Progenitor cell of endocrine pancreas (in vitro differentiated cells): ENCODE data around the gene PCDHGA5. TPM values are rescaled to one million over a fixed set of nuclear protein-coding genes. Genes with fewer than 3 reads are reported as not detected.
A peak's percentile ranks its signal among the peaks of the same experiment; 100 is the strongest.
"Not testable (repeated sequence)": the region's sequence is repeated elsewhere in the genome, so short reads cannot be mapped to it uniquely, and the experiment has no call there.

Experiments
- DNase-seq: peaks from one replicate; pipeline ENCODE4 v3.0.0; 2021; ENCODE audit warnings: low spot score; ENCODE audit not compliant: unreplicated experiment
- H3K27ac Mint-ChIP-seq: 2 replicates; pipeline ENCODE4 v1.8.0; 2021; ENCODE audit warnings: mild to moderate bottlenecking, moderate library complexity, mixed read lengths
- H3K27me3 Mint-ChIP-seq: 2 replicates; pipeline ENCODE4 v1.8.0; 2021; ENCODE audit warnings: mixed read lengths
- H3K36me3 Mint-ChIP-seq: 2 replicates; pipeline ENCODE4 v1.8.0; 2022; ENCODE audit warnings: mixed read lengths; ENCODE audit not compliant: insufficient read depth
- H3K4me1 Mint-ChIP-seq: 2 replicates; pipeline ENCODE4 v1.8.0; 2021; ENCODE audit warnings: low read depth, mixed read lengths
- H3K4me3 Mint-ChIP-seq: 2 replicates; pipeline ENCODE4 v1.8.0; 2021; ENCODE audit warnings: low read depth, mild to moderate bottlenecking, moderate library complexity, mixed read lengths
- H3K9me3 Mint-ChIP-seq: 2 replicates; pipeline ENCODE4 v1.8.0; 2021; ENCODE audit warnings: low read depth, mixed read lengths
- CTCF ChIP-seq: fragments of 200-600 bp; sonication (generic); IDR thresholded peaks from one replicate; pipeline ENCODE4 v1.5.0; 2021; ENCODE audit warnings: antibody characterized with exemption, mild to moderate bottlenecking; ENCODE audit not compliant: unreplicated experiment
- total RNA-seq: library from RNA; stranded (reverse); gene quantifications from 2 replicates; pipeline ENCODE4 v1.2.1, GENCODE V29; 2021

PCDHGA5 gene
- total RNA-seq, 1 donor from 2014 or later: 0.69 TPM

GRCh38 chr5:141338538-141339306, 25.2 kb upstream of the PCDHGA5 start, which contains the start of gene PCDHGA2:
PCDHGA2 (plus strand) TSS chr5:141338760.
- H3K27ac Mint-ChIP-seq: no peak within 1 kb of the TSS
- no peaks in the 10 kb centered on the region for H3K4me1 Mint-ChIP-seq
- TF ChIP-seq CTCF: no peak
- H3K9me3 Mint-ChIP-seq: peaks cover 62% of the 10 kb centered on the region
- H3K27me3 Mint-ChIP-seq: no peaks in the 10 kb centered on the region
- no peak for DNase-seq
- peaks cover 17% of the 10 kb centered on the region for H3K36me3 Mint-ChIP-seq
- no peak within 1 kb of the TSS for H3K4me3 Mint-ChIP-seq

- H3K27ac Mint-ChIP-seq, H3K4me3 Mint-ChIP-seq, H3K4me1 Mint-ChIP-seq, H3K27me3 Mint-ChIP-seq, DNase-seq: not testable (repeated sequence)
- peaks cover 14% of the 10 kb centered on the region for H3K36me3 Mint-ChIP-seq
- H3K9me3 Mint-ChIP-seq: peaks cover 50% of the 10 kb centered on the region
Measured at GRCh38 chr5:141340781-141341354, 23.1 kb upstream of the PCDHGA5 start.

- no peaks in the 10 kb centered on the region for H3K27me3 Mint-ChIP-seq
- TF ChIP-seq CTCF: no peak
- no peak overlapping the region for H3K27ac Mint-ChIP-seq
- H3K36me3 Mint-ChIP-seq: peaks cover 12% of the 10 kb centered on the region
- no peaks in the 10 kb centered on the region for H3K4me1 Mint-ChIP-seq
- no peak for DNase-seq
- no peak overlapping the region for H3K4me3 Mint-ChIP-seq
- peaks cover 43% of the 10 kb centered on the region for H3K9me3 Mint-ChIP-seq
Measured at GRCh38 chr5:141342773-141343172, 21.2 kb upstream of the PCDHGA5 start.

GRCh38 chr5:141343242-141343952, 20.6 kb upstream of the PCDHGA5 start, which contains the start of gene PCDHGA3:
PCDHGA3 (plus strand) TSS chr5:141343829; CDS start chr5:141344034, 205 bp downstream.
- Mint-ChIP-seq H3K27ac (no peak within 1 kb of the TSS), H3K4me3 (peak within 1 kb of the TSS; percentile 49), H3K36me3 (peaks cover 11% of the 10 kb centered on the region), H3K9me3 (peaks cover 37% of the 10 kb centered on the region), H3K27me3 (no peaks in the 10 kb centered on the region), H3K4me1 (no peaks in the 10 kb centered on the region)
- TF ChIP-seq CTCF: no peak
- no peak for DNase-seq

GRCh38 chr5:141343953-141344463, 20.0 kb upstream of the PCDHGA5 start:
- H3K4me3 Mint-ChIP-seq: peak overlapping the region; percentile 49
- H3K27ac Mint-ChIP-seq: no peak overlapping the region
- no peak for TF ChIP-seq CTCF
- H3K4me1 Mint-ChIP-seq: no peaks in the 10 kb centered on the region
- peaks cover 37% of the 10 kb centered on the region for H3K9me3 Mint-ChIP-seq
- no peaks in the 10 kb centered on the region for H3K27me3 Mint-ChIP-seq
- H3K36me3 Mint-ChIP-seq: peaks cover 11% of the 10 kb centered on the region
- DNase-seq: no peak
